D721Med (cell line): ENCODE results near the gene DYSF.

ENCODE experiments used
- DNase-seq: peaks from one replicate; pipeline ENCODE4 v3.0.0; 2011; ENCODE audit warnings: low spot score; ENCODE audit not compliant: insufficient read length
- FAIRE-seq: peaks from 2 replicates; lab custom pipeline; 2011; peaks lifted over from hg19 to GRCh38; lab: Jason Lieb, UNC
- CTCF ChIP-seq: IDR thresholded peaks from 2 replicates; pipeline ENCODE4 v1.5.1; 2012; ENCODE audit warnings: mild to moderate bottlenecking, control low read depth; ENCODE audit not compliant: insufficient read depth; ENCODE audit errors: missing control alignments

Gene DYSF

GRCh38 chr2:71633086-71633485 is 179.7 kb downstream of the DYSF start:
- no peak for DNase-seq
- no peak for TF ChIP-seq CTCF
- no peak for FAIRE-seq

- DNase-seq (no peak), FAIRE-seq (no peak)
- no peak for TF ChIP-seq CTCF
Observed at GRCh38 chr2:71634567-71634966, 181.2 kb downstream of the DYSF start.

- DNase-seq (no peak), FAIRE-seq (no peak)
- no peak for TF ChIP-seq CTCF
Observed at GRCh38 chr2:71635798-71636197, 182.4 kb downstream of the DYSF start.

- DNase-seq: no peak
- FAIRE-seq: no peak
- TF ChIP-seq CTCF: no peak
Observed at GRCh38 chr2:71637168-71637567, 183.8 kb downstream of the DYSF start.

GRCh38 chr2:71637736-71638135 is 184.4 kb downstream of the DYSF start:
- DNase-seq: no peak
- TF ChIP-seq CTCF: no peak
- FAIRE-seq: no peak

- FAIRE-seq: no peak
- no peak for DNase-seq
- TF ChIP-seq CTCF: no peak
Observed at GRCh38 chr2:71639735-71640134, 186.4 kb downstream of the DYSF start.

- TF ChIP-seq CTCF: no peak
Observed at GRCh38 chr2:71640489-71640888, 187.1 kb downstream of the DYSF start.

More at GRCh38 chr2:71640489-71640888, 187.1 kb downstream of the DYSF start:
- FAIRE-seq (no peak), DNase-seq (no peak)
